HUES64 (cell line): ENCODE measurements around the gene BMP8A. TPM values are rescaled to one million over a fixed set of nuclear protein-coding genes. Genes with fewer than 3 reads are reported as not detected.
"Not testable (repeated sequence)": the region's sequence is repeated elsewhere in the genome, so short reads cannot be mapped to it uniquely, and the experiment has no call there.

Experiments used
- H3K27ac ChIP-seq: 2 replicates; pipeline ENCODE4 v1.7.0; 2013; ENCODE audit warnings: low read depth, low read length, inconsistent platforms
- H3K27me3 ChIP-seq: 2 replicates; pipeline ENCODE4 v1.6.1; 2013; ENCODE audit warnings: mild to moderate bottlenecking, low read length; ENCODE audit not compliant: insufficient read depth
- H3K36me3 ChIP-seq: 2 replicates; pipeline ENCODE4 v1.6.1; 2013; ENCODE audit warnings: mild to moderate bottlenecking, low read length; ENCODE audit not compliant: insufficient read depth
- H3K4me1 ChIP-seq: 2 replicates; pipeline ENCODE4 v1.6.1; 2013; ENCODE audit warnings: mild to moderate bottlenecking, low read length, moderate library complexity; ENCODE audit not compliant: insufficient read depth
- H3K4me3 ChIP-seq: 2 replicates; pipeline ENCODE4 v1.5.1; 2013; ENCODE audit warnings: mild to moderate bottlenecking, low read length, moderate library complexity
- H3K9ac ChIP-seq: 2 replicates; pipeline ENCODE4 v1.6.1; 2013; ENCODE audit warnings: mild to moderate bottlenecking, low read depth, low read length
- H3K9me3 ChIP-seq: 2 replicates; pipeline ENCODE4 v1.6.1; 2013; ENCODE audit warnings: low read depth, low read length; ENCODE audit not compliant: insufficient read depth
- WGBS: fragments of 150-250, 120-280 bp; methylation state at CpG from one replicate; pipeline ENCODE4 v1.1.7; 2013; ENCODE audit warnings: missing lambda C conversion rate; 5-methylcytosine and 5-hydroxymethylcytosine counted together
- polyA plus RNA-seq, 2 experiments: library from polyadenylated mRNA; stranded (reverse); fragments of 50-300 nt; gene quantifications; one replicate each; pipeline ENCODE4 v1.2.3, GENCODE V29; 2013

The BMP8A gene, protein sequence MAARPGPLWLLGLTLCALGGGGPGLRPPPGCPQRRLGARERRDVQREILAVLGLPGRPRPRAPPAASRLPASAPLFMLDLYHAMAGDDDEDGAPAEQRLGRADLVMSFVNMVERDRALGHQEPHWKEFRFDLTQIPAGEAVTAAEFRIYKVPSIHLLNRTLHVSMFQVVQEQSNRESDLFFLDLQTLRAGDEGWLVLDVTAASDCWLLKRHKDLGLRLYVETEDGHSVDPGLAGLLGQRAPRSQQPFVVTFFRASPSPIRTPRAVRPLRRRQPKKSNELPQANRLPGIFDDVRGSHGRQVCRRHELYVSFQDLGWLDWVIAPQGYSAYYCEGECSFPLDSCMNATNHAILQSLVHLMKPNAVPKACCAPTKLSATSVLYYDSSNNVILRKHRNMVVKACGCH
- not detected for polyA plus RNA-seq (2013, experiment 1 of 2)
- polyA plus RNA-seq (2013, experiment 2 of 2), result not detected

DNA sequence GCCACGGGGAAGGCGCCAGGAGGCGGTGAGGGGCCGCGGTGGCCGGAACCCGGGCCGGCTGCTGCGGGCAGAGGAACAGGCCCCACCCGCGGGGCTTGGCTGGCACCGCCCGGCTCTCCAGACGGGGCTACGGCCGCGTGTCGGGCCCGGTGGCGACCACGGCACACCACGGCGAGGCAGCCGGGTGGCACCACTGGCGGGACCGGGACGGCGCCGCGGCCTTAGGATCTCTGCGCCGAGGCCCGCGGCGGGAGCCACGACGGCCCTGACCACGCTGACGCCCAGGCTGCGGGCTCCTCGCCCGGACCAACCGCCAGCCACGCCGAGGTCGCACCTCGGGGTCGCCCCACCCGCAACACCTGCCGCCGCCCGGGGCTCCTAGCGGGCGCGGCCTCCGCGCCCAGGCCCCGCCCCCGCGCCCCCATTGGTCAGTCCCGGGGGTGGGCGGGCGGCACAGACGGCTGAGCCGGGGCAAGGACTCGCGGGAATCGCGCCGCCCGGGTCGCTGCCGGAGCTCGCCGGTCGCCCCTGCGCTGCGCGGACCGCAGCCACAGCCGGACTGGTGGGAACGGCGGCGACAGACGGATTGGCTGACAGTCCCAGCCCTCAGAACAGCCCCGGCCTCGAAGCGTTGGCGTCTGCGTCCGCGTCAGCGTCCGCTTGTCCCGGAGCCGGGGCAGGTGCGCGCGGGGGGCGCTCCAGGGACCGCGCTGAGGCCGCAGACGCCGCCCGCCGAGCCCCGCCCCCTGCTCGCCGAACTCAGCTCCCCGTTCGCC lies at the start of gene BMP8A:
Gene BMP8A (plus strand): TSS at position 491 of the 776 bp plus-strand sequence. CDS start 356 bp downstream, outside the sequence.
- Histone ChIP-seq H3K4me3 (peak within 1 kb of the TSS; percentile 50), H3K9me3 (no peaks in the 10 kb centered on the region), H3K4me1 (no peaks in the 10 kb centered on the region), H3K9ac (no peak within 1 kb of the TSS; the same call in 1 of the 2 replicates), H3K27ac (no peak within 1 kb of the TSS), H3K36me3 (peaks cover 17% of the 10 kb centered on the region), H3K27me3 (peaks cover 63% of the 10 kb centered on the region)
- WGBS, result 2% methylated on average over 112 of the region's 112 CpGs

DNA sequence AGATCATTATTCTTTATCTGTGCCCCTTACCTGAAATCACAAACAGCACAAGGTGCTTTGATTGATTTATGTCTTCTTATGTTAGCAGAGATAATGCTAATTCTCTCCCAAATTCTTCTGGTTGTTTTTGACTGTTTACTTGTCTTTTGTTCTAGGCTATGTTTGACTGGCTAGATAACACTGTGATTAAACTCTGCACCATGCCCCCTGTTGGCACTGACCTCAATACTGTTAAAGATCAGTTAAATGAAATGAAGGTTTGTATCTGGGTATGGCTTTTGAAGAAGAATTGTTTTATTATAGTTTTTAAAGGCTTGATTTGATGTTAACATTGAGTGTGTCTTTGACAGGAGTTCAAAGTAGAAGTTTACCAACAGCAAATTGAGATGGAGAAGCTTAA lies 49.6 kb upstream of the BMP8A start:
- Histone ChIP-seq H3K36me3 (peaks cover 99% of the 10 kb centered on the region), H3K9me3 (no peaks in the 10 kb centered on the region), H3K4me3 (no peak overlapping the region), H3K9ac (no peak overlapping the region), H3K27me3 (no peaks in the 10 kb centered on the region), H3K27ac (no peak overlapping the region), H3K4me1 (no peaks in the 10 kb centered on the region)

DNA sequence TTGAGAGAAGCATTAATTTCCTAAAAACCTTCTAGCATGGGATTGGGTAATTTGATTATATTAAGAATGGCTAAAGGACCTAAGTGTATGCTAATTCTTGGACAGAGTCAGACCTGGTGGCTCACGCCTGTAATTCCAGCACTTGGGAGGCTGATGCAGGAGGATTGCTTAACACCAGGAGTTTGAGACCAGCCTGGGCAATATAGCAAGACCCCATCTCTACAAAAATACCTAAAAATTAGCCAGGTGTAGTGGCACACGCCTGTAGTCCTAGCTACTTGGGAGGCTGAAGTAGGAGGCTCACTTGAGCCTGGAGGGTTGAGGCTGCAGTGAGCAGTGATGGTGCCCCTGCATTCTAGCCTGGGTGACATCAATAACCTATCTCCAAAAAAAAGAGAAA lies 45.9 kb upstream of the BMP8A start:
- Histone ChIP-seq H3K36me3 (peaks cover 97% of the 10 kb centered on the region), H3K27me3 (no peaks in the 10 kb centered on the region), H3K9me3 (no peaks in the 10 kb centered on the region), H3K9ac (no peak overlapping the region), H3K27ac (no peak overlapping the region), H3K4me3 (no peak overlapping the region), H3K4me1 (no peaks in the 10 kb centered on the region)
- 96% methylated on average over 2 of the region's 2 CpGs for WGBS

DNA sequence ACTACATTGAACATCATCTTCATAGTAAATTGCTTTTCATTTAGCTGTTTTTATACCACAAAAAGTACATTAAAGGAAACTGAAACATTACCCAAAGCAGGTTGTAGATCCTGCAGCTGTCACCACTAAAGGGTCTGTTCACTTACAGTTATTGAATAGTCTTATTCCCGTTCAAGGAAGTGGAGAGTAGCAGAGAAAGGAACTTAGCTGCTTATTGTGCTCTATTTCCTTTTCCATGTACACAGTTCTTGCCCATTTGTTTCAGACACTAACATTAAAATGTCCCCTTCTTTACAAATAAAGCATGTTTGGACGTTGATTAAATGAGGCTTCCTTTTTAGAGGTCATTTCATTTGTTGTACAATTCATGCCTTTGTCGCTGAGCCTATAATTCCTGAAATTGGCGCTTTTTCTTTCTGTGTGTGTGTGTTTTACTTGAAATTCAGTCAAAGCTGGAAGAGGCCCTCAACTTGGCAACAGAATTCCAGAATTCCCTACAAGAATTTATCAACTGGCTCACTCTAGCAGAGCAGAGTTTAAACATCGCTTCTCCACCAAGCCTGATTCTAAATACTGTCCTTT lies 44.4 kb upstream of the BMP8A start:
- Histone ChIP-seq H3K27ac (no peak overlapping the region), H3K9ac (no peak overlapping the region), H3K9me3 (no peaks in the 10 kb centered on the region), H3K27me3 (no peaks in the 10 kb centered on the region), H3K4me1 (no peaks in the 10 kb centered on the region), H3K36me3 (peaks cover 97% of the 10 kb centered on the region), H3K4me3 (no peak overlapping the region)
- WGBS, result 97% methylated on average over 5 of the region's 5 CpGs

DNA sequence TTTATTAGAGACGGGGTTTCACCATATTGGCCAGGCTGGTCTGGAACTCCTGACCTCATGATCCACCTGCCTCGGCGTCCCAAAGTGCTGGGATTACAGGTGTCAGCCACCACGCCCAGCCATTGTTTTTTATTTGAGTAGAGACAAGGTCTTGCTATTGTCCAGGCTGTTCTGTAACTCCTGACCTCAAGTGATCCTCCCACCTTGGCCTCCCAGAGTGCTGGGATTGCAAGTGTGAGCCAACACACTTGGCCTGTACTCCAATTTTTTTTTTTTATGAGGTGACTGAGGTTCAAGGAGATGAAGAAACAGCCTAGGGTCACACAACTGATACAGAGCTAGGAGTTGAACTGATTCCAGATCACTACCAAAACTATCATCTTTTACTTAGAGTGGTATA lies 41.4 kb upstream of the BMP8A start:
- H3K9ac ChIP-seq, H3K27ac ChIP-seq, H3K4me1 ChIP-seq, H3K27me3 ChIP-seq, H3K4me3 ChIP-seq, H3K9me3 ChIP-seq: not testable (repeated sequence)
- H3K36me3 ChIP-seq, result peaks cover 97% of the 10 kb centered on the region
- 93% methylated on average over 4 of the region's 4 CpGs for WGBS

DNA sequence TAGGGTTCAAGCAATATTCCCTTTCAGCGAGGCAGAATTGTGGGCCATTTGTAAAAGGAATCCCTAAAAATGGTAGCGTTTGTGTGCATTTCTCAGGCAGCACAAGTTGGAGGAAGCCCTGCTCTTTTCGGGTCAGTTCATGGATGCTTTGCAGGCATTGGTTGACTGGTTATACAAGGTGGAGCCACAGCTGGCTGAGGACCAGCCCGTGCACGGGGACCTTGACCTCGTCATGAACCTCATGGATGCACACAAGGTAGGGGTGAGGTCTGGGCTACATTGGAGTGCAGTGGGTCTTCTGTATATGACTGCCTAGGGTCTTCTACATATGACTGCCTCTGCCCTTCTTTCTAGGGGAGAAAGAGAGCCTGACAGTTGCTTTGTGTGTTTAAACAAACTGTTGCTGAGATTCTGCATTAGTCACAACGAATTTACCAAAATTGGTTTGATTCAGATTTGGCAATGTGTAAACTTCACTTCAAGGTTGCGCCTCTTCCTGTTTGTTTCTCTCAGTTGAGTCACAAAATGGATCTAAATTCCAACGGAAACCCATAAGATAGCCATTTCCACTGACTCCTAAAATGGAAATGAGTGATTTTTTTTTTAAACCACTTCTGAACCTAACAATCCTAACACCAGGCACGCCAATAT lies 40.4 kb upstream of the BMP8A start:
- WGBS, result 91% methylated on average over 10 of the region's 10 CpGs
- Histone ChIP-seq H3K4me1 (no peaks in the 10 kb centered on the region), H3K9ac (no peak overlapping the region)

DNA sequence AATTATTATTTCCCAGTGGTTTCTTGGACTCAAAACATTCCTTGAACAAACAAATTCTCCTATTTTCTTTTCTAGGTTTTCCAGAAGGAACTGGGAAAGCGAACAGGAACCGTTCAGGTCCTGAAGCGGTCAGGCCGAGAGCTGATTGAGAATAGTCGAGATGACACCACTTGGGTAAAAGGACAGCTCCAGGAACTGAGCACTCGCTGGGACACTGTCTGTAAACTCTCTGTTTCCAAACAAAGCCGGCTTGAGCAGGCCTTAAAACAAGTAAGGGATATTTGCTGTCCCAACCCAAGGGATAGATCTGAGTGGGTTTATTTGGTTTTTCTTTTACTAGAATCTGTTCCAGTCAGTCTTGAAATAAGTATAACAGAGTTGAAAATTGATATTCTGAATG lies 39.4 kb upstream of the BMP8A start:
- Histone ChIP-seq H3K36me3 (peaks cover 97% of the 10 kb centered on the region), H3K9me3 (no peaks in the 10 kb centered on the region), H3K27ac (no peak overlapping the region), H3K4me3 (no peak overlapping the region), H3K4me1 (no peaks in the 10 kb centered on the region), H3K9ac (no peak overlapping the region), H3K27me3 (no peaks in the 10 kb centered on the region)
- WGBS, result 96% methylated on average over 7 of the region's 7 CpGs

More for the DNA sequence above, 40.4 kb upstream of the BMP8A start:
- no peaks in the 10 kb centered on the region for H3K9me3 ChIP-seq
- no peaks in the 10 kb centered on the region for H3K27me3 ChIP-seq
- H3K36me3 ChIP-seq, result peaks cover 97% of the 10 kb centered on the region
- H3K27ac ChIP-seq, result no peak overlapping the region
- no peak overlapping the region for H3K4me3 ChIP-seq

DNA sequence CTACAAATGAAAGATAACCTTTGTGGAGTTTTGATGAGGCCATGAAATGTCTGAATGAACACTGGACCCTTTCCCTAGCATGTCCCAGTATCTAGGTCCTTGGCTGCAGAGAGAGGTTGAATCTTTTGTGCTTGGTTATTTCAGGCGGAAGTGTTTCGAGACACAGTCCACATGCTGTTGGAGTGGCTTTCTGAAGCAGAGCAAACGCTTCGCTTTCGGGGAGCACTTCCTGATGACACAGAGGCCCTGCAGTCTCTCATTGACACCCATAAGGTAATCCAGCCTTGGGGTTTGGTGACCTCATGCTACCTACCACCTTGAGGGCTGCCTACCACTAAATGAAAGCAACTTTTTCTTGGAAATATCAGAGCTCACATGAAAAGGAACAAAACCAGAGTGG lies 38.9 kb upstream of the BMP8A start:
- H3K9me3 ChIP-seq, result no peaks in the 10 kb centered on the region
- H3K27ac ChIP-seq, result no peak overlapping the region
- no peaks in the 10 kb centered on the region for H3K27me3 ChIP-seq
- WGBS, result 99% methylated on average over 5 of the region's 5 CpGs
- H3K4me1 ChIP-seq, result no peaks in the 10 kb centered on the region
- H3K9ac ChIP-seq, result no peak overlapping the region
- H3K36me3 ChIP-seq, result peaks cover 97% of the 10 kb centered on the region
- no peak overlapping the region for H3K4me3 ChIP-seq

DNA sequence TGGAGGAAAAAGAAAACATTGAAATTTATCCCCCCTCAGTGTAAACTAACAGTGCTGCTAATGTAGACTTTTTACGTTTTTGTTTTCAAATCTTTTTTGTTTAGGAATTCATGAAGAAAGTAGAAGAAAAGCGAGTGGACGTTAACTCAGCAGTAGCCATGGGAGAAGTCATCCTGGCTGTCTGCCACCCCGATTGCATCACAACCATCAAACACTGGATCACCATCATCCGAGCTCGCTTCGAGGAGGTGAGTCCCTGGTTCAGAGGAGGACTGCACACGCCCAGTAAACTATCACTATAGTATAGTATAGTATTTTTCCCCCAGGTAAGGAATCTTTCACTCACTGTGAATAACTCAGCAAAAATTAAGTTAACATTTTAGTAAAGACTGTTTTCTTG lies 37.8 kb upstream of the BMP8A start:
- no peak overlapping the region for H3K9ac ChIP-seq
- WGBS, result 95% methylated on average over 6 of the region's 8 CpGs
- no peaks in the 10 kb centered on the region for H3K27me3 ChIP-seq
- no peak overlapping the region for H3K27ac ChIP-seq
- H3K36me3 ChIP-seq, result peaks cover 97% of the 10 kb centered on the region
- no peaks in the 10 kb centered on the region for H3K4me1 ChIP-seq
- no peak overlapping the region for H3K4me3 ChIP-seq
- no peaks in the 10 kb centered on the region for H3K9me3 ChIP-seq

DNA sequence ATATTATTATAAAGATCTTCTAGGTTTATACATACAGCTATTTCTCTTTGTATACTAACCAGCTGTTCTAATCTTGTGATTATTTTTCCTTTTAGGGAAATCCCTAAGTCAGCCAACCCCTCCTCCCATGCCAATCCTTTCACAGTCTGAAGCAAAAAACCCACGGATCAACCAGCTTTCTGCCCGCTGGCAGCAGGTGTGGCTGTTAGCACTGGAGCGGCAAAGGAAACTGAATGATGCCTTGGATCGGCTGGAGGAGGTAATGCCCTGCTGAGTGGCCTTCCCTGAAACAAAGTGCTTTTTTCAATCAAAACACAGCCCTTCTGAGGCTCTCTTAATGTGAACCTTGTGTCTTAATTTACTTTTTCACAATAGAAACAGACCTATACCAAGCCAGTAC lies 32.4 kb upstream of the BMP8A start:
- H3K27ac ChIP-seq, result no peak overlapping the region
- no peak overlapping the region for H3K9ac ChIP-seq
- H3K9me3 ChIP-seq, result no peaks in the 10 kb centered on the region
- WGBS, result 95% methylated on average over 4 of the region's 4 CpGs
- H3K4me3 ChIP-seq, result no peak overlapping the region
- H3K27me3 ChIP-seq, result no peaks in the 10 kb centered on the region
- peaks cover 99% of the 10 kb centered on the region for H3K36me3 ChIP-seq
- H3K4me1 ChIP-seq, result no peaks in the 10 kb centered on the region

DNA sequence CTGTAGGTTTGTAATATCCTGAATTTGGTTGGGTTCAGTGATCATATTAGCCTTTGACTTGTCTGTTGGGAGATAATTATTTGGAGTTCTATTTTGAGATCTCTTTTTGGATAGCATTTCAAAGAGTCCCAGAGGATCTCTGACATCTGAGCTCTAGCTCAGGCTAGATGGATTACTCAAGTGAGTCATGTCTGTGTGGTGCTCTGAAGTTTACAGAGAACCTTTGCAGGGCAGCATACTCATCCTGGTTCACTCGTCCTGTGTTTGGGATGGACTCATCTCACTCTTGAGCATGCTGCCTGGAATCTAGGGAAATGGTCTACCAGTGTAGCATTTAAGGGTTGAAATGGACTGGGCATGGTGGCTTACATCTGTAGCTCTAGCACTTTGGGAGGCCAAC lies 29.4 kb upstream of the BMP8A start:
- H3K4me1 ChIP-seq, result no peaks in the 10 kb centered on the region
- H3K27ac ChIP-seq, result no peak overlapping the region
- no peak overlapping the region for H3K4me3 ChIP-seq
- H3K27me3 ChIP-seq, result no peaks in the 10 kb centered on the region
- no peaks in the 10 kb centered on the region for H3K9me3 ChIP-seq
- peaks cover 97% of the 10 kb centered on the region for H3K36me3 ChIP-seq
- 97% methylated on average over 1 of the region's 1 CpG for WGBS
- H3K9ac ChIP-seq, result no peak overlapping the region
